GM03348 (cell line): ENCODE measurements around the gene SEC24C.
"Not testable (repeated sequence)": the region's sequence is repeated elsewhere in the genome, so short reads cannot be mapped to it uniquely, and the experiment has no call there.

Experiments
- DNase-seq: peaks from one replicate; pipeline ENCODE4 v3.0.0; 2012; ENCODE audit warnings: low spot score

SEC24C gene, protein sequence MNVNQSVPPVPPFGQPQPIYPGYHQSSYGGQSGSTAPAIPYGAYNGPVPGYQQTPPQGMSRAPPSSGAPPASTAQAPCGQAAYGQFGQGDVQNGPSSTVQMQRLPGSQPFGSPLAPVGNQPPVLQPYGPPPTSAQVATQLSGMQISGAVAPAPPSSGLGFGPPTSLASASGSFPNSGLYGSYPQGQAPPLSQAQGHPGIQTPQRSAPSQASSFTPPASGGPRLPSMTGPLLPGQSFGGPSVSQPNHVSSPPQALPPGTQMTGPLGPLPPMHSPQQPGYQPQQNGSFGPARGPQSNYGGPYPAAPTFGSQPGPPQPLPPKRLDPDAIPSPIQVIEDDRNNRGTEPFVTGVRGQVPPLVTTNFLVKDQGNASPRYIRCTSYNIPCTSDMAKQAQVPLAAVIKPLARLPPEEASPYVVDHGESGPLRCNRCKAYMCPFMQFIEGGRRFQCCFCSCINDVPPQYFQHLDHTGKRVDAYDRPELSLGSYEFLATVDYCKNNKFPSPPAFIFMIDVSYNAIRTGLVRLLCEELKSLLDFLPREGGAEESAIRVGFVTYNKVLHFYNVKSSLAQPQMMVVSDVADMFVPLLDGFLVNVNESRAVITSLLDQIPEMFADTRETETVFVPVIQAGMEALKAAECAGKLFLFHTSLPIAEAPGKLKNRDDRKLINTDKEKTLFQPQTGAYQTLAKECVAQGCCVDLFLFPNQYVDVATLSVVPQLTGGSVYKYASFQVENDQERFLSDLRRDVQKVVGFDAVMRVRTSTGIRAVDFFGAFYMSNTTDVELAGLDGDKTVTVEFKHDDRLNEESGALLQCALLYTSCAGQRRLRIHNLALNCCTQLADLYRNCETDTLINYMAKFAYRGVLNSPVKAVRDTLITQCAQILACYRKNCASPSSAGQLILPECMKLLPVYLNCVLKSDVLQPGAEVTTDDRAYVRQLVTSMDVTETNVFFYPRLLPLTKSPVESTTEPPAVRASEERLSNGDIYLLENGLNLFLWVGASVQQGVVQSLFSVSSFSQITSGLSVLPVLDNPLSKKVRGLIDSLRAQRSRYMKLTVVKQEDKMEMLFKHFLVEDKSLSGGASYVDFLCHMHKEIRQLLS

DNA sequence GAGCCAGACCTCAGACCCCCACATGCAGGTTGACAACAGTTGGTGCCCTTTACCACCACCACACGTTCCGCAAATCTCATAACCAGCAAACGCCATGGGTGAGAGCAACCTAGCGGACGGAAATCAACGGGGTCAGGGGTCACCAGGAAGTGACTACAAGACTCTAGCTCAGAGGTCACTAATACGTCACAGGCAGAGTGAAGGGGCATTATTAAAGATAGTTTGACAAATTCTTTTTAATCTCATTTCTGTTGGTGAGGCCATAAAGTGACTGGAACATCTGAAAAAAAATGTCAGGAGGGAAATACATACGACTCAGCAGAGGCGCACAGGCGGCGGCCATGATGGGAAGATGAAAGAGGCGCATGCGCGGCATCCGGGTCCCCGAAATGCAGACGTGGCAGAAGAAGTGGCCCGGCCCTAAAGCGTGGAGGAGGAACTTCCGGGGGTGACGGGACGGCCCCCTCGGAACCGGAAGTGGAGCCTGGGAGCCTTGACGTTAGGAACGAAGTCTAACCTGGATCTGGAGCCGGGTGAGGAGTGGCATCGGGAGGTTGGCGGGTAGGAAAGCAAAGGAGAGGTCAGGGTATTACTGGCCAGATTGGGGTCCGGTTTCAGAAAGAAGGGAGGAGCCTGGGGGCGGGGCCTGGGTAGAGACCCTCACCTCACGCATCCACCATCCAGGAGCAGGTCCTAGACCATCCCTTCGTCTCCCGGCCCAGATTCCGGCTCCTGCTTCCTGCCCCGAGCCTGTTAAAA, at the start of gene SEC24C:
Gene SEC24C, plus strand, starts transcription at position 468 of the 759 bp plus-strand sequence. CDS start 2,461 bp downstream, outside the sequence.
- DNase-seq: peak; percentile 97

DNA sequence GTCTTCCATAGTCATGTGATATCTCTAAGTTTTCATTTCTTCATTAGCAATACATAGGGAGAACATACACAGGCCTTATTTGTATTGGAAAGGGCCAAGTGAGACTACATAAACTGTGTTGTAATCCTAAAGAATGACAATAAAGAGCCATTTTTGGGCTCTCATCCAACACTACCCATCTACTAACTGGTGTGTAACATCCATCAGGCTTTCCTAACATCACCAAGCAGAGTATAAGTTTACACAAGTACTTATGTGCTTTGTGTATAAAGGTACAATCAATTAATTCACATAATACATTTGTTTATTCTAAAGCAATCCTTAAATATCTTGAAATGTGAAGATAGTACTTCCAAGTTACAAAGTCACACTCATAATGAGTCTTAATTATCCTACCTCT, 48.9 kb upstream of the SEC24C start:
- DNase-seq: not testable (repeated sequence)

DNA sequence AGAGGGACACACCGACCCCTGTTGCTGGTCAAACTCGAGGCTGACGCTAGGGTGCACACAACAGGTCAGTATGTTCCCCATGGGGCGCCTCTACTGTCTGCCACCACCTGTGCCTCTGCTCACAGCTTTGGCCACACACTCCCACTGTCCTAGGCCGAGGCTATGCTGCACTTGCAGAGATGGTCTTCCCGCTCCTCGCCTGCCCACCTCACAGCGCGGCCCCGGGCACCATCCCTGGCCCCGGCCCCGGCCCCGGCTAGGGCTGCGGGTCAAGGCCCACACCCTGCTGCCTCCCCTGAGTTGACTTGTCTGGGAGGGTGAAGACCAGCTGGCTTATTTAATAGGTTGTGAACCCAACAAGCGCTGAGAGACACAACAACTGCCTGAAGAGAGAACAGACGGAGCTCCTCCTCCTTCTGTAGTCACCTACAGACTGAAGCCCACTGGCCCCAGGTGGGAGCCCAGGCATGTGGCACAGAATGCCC, 46.5 kb upstream of the SEC24C start, which contains the start of gene AGAP5:
Gene AGAP5, minus strand, starts transcription at position 435 of the 485 bp plus-strand sequence. Its CDS starts 354 bp downstream, at position 81.
- not testable (repeated sequence) for DNase-seq

DNA sequence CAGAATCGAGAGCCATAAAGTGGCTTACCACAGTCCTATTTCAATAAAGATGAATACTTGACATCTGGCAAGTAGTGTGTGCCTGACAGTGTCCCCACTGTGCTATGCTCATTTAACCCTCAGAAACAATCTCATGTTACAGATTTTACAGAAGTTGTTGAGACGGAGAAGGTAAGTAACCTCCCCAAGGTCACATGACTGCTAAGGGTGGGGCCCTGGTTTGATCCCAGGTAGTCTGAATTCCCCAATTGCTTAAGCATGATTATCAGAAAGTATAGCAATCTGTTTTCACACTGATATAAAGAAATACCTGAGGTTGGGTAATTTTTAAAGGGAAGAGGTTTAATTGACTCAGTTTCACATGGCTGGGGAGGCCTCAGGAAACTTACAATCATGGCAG, 45.4 kb upstream of the SEC24C start:
- DNase-seq: not testable (repeated sequence)

DNA sequence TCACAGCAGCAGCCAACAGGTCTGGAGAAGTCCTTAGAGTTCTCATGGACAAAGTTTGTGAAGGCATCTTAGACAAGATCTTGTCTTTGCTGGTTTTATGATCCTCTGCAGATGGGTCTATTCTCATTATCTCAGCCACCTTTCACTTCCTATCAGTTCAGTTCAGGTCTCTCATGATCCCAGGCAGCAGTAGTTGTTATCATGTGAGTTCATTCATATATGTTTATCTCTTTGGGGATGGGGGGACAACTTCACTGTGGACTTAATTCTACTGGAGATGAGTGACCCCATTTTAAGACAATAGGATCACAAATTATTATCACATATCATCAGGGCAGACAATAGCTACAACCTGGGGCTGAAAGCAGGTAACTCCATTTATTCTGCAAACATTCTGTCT, 40.2 kb upstream of the SEC24C start:
- not testable (repeated sequence) for DNase-seq

DNA sequence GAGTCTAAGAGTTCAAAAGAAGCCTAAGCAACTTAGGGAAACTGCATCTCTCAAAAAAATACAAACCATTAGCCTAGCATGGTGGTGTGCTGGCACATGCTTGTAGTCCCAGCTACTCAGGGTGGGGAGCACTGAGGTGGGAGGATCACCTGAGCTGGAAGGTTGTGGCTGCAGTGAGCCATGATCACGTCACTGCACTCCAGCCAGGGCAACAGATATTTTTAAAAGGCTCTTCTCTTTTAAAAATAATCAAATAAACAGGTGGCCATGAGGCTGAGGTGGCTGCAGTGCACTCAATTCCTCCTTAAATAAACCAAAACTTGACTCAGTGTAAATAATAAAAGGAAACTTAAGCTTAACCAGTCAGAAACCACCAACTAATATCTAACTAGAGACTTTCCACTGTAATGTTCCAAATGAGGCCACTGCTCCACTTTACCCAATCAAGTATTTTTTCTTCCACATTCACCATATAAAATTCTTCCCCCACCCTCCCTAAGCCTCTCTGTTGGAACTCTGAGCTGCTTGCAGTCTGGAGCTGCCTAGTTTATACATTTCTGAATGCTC, 38.6 kb upstream of the SEC24C start:
- DNase-seq: not testable (repeated sequence)

DNA sequence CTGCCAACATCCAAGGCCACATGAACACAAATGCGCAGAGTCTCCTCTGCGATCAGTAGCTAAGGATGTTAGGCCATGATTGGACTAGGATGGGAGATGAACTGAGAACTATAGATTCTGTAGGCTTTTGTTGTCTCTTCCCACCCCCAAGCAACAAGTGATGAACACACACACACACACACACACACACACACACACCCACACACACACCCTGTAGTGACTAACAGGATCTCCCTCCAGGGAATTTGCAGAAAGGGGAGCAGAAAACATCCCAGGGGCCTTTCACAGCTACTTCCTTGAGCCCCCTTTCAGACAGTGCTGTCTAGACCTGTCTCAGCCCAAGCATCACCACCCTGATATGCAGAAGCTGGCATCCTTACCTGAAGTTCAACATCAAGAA, 37.7 kb upstream of the SEC24C start:
- DNase-seq: not testable (repeated sequence)

DNA sequence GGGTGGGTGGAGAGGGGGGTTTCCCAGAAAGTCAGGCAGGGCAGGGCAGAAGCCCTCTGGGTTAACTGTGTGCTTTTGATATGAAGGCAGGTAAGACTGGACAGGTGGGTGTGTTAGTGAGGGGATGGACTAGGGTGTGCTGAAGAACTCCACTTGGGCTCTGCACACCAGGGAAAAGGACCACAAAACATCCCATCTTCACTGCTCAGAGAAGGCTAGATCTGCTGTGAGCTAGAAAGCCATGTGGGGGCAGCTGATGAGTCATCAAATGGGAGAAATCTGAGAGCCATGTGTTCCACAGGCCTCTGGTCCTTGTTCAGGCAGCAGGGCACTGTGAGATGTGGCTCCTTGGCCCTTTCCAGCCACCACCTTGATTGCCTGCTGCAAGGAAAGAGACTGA, 36.5 kb upstream of the SEC24C start:
- not testable (repeated sequence) for DNase-seq

DNA sequence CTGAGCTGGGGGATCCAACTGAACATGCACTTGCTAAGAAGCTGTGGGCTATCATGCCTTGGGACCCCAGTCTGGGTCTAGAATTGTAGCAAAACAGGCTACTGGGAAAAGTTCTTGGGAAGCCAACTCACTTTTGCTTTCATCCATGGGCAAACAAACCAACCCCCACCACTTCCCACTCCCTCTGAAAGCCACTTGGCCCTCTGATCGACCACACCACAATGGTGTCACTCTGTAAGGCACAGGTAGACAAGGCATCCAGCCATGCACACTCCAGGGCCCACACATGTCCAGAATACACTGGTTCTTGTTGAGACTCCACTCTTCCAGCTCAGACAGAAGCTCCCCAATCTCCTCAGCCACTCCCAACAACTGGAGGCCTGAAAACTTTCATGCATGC, 36.0 kb upstream of the SEC24C start:
- not testable (repeated sequence) for DNase-seq

DNA sequence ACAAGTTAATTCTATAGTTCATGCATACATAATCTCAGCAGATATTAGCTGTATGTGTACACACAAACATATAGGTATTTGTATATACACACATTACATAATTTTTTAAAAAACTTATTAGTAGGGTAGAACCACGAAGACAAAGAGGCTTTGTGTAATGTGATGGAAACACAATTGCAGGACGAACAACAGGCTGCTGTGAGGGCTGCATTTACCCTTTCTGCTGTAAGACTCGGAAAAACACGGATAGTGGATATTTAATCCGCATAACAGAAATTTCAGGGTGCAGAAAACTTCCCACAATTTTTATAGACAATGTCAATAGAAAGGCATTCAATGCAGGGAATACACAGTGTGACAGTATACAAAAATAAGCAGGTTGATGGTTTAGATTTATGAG, 32.5 kb upstream of the SEC24C start:
- DNase-seq: not testable (repeated sequence)

DNA sequence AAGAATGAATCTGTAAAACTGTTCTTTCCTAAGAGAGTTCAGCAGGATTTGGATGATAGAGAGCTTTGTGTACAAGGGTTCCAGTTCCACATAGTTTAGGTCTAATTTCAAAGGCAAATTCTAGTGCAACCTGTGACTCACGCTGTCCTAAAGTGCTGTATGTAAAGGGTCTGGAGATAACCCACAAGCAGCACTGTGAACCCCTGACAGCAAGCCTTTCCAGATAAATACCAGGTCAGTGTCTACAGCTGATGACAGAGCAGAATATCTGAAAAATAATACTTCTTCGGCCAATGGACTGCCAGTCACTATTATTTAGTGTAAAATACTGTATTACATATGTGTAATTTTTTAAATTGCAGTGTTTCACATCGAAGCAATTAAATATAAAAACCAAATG, 30.3 kb upstream of the SEC24C start:
- not testable (repeated sequence) for DNase-seq

DNA sequence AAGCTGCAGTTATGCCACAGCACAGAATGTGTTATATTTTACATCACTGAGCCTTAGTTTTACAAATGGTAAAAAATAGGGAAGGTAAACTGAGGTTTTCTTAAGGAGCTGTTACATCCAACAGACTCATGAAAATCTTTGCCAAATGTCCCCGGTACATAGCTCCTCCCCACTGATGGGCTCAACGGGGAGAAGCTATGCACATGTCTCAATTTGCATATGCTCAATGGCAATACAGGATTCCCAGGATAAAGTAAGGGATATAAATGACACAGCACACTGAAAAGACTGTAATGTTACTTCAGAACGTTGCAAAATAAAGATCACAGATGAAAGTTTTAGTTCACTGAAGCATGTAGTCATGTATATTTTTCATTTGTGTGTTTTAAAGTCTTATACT, 29.7 kb upstream of the SEC24C start:
- not testable (repeated sequence) for DNase-seq

DNA sequence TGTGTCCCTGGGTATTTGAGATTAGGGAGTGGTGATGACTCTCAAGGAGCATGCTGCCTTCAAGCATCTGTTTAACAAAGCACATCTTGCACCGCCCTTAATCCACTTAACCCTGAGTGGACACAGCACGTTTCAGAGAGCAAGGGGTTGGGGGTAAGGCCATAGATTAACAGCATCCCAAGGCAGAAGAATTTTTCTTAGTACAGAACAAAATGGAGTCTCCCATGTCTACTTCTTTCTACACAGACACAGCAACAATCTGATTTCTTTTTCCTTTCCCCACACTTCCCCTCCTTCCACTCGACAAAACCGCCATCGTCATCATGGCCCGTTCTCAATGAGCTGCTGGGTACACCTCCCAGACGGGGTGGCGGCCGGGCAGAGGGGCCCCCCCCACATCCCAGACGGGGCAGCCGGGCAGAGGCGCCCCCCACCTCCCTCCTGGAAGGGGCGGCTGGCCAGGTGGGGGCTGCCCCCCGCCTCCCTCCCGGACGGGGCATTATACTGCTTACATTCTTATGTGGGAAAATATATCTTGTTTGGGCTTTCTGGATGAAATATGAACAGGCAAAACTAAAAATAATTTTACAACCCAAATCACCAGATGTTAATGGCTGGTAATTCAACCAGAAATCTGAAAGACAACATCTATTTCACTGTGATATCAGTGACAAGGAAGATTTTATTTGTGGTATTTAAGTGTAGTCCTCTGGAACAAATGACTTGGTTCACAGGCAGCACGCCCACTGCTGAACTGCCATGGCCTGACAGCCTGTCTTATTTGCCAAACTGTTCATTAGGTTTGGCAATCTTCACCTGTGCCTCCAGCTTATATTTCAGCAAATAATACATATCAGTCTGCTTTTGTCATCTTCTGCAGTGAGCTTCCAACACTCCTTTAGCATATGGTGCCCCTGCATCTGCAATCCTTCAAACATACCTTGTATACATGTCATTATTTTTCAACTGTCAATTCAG, 28.7 kb upstream of the SEC24C start:
- DNase-seq: not testable (repeated sequence)

DNA sequence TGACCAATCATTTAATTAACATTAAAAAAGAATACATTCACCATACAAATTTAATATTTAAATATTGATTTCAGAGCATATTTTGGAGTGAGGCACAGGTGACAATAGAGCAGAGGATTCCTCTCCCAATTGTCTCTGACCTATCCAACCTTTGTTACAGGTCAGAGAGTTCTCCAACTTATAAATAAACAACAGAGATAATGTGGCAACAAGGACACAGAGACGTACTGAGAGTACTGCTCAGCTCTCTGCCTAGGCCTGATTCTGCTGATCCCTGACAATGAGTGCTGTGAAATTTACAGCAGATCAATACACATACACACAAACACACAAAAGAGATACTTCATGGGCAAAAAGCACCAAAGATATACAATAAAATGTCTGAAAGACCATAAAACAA, 27.9 kb upstream of the SEC24C start:
- DNase-seq: no peak

DNA sequence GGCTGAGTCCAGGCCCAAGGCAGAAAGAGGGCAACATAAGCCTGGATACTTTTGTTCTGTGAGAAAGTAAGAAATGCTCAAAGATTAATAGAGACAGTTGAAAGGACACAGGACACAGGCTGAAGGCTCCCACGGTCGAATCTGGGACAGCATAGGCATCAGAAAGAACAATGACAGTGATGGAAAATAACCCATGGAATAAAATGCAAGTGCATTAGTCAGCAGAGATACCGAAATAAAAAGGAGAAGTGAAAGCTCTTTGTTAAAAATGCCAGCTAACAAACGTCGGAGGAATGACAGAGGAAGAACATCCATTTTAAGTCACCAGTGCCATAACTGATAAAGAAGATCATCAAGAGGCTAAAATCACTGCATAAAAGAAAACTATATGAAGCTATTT, 26.6 kb upstream of the SEC24C start:
- DNase-seq: no peak

DNA sequence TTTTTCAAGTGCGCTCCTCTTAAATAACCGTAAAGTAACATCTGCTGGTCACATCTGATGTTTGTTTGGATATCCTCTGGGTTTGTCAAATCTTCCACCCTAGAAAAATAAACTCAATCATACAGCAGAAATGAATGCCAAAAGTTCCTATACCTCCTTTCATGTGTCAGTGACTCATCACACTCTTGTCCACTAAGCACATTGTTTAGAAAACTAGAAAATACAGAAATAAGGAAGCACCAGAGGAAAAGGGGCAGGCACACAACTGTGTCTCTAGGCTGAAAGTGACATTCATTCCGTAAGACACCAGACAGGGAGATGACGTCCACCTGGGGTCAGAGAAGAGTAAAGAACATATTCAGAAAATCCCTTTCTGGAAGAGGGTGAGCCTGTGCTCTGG, 23.6 kb upstream of the SEC24C start:
- DNase-seq: not testable (repeated sequence)

DNA sequence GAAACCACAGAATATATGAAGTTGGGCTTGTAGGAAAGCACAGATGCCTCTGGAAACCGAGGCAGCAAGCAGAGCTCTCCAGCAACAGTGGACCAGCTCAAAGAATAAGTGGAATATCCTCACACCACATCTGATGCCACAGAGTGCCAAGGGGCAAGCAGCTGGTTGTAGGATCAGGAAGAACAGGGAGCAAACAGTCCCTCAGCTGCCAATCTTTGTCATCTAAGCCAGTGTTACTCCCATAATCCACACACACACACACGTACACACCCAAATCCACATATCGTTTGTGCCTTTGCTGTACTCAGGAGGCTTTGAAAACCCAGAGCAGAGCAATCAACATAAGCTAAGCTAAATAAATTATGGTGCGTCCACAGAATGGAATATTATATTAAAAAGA, 20.7 kb upstream of the SEC24C start:
- DNase-seq: no peak

DNA sequence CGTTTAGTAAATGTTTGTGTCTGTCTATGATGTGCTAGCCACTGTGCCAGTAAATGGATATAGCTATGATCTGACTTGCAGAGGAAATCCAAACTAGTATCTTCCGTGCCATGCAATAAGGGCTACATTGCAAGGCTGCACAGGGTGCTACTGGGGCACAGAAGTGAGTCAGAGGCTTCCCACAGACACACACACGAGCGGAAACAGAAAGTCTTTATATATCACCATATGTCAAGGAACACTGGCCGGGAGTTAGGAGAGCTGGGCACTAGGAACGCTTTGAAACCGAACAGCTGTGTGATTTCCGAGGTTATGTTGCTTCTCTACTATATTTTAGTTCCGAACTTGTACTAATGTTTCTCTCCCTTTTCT, 14.4 kb upstream of the SEC24C start:
- DNase-seq: not testable (repeated sequence)

DNA sequence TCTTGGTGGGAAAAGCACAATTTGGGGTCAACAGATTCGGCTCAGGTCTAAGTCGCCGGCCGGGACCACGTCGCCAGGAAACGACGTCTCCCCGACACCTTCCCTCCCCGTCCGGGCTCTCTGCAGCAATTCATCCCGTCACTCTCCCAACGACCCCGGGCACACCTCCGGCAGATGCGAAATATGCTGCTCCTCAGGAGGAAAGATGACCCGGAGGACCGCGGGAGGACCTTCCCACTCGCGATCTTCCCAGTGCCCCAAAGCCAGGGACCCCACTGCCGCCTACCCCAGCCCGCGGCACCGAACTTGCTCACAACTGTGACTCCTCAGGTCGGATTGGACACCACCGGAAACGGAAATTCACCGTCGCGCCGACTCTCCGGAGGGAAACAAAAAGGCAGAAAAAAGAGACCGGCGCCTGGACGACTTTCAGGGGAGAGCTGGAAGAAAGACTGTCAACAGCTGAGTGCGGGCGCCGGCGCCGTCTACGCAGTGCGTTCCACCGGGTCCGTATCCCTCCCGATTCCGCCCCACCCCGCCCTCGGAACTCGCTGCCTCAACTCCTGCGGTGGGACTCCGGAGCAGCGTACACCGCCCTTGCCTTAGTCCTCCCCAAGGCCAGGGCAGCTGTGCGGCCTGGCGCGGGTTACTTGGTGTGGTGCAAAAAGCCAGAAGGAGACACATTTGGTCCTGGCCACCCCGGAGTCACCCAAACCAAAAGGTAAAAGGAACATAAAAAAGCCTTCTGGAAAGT, 13.8 kb upstream of the SEC24C start:
- DNase-seq: peak; percentile 83
